GM19395 (cell line): ENCODE results near the gene NR1H4.
"Not testable (repeated sequence)": the region's sequence is repeated elsewhere in the genome, so short reads cannot be mapped to it uniquely, and the experiment has no call there.

Experiments
- ATAC-seq: cut with Tn5 transposase; IDR thresholded peaks from one replicate; pipeline ENCODE4 v1.9.1; 2021; ENCODE audit warnings: mild to moderate bottlenecking, moderate library complexity; ENCODE audit not compliant: unreplicated experiment

Gene NR1H4

GRCh38 chr12:100473716-100474150, at the start of gene NR1H4:
NR1H4 (plus strand) TSS chr12:100473866; CDS start chr12:100493324, 19,458 bp downstream.
- ATAC-seq, result no peak

- no peak for ATAC-seq
Observed at GRCh38 chr12:100426145-100426544, 47.5 kb upstream of the NR1H4 start.

- ATAC-seq, result no peak
Observed at GRCh38 chr12:100427078-100427477, 46.6 kb upstream of the NR1H4 start.

- not testable (repeated sequence) for ATAC-seq
Observed at GRCh38 chr12:100430251-100430650, 43.4 kb upstream of the NR1H4 start.

- no peak for ATAC-seq
Observed at GRCh38 chr12:100433701-100434100, 40.0 kb upstream of the NR1H4 start.

DNA sequence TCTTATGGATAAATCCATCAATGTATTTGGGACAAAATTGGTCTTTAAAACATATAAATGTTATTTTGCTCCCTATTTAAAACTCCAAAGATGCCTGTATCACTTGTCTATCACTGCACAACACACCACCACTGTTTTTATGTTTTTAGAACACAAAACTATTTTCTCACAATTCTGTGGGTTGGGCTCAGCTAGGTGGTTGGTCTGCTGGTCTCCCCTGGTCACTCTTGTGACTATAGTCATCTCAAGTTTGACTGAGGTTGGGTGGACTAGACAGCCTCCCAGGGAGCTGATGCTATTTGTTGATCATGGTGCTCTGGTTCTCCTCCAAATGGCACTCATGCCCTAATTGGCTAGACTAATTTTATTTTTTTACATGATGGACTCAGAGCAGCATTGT, 39.5 kb upstream of the NR1H4 start:
- no peak for ATAC-seq

DNA sequence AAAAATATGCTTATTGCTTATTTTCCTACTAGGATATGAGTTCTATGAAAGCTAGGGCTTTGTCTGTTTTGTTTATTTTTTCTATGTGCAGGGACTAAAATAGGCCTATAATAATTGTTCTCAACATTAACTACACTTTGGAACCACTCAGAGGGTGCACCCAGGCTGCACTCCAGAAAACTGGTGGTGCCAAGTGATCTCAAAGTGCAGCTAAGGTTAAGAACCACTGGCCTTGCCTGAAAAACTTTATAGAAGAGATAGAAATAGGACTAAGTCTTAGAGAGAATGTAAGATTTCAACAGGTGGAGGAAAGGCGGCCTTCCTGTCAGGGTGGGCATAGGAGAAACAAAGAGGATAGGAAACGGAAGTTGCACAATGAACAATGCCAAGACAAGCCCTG, 37.7 kb upstream of the NR1H4 start:
- no peak for ATAC-seq

- ATAC-seq, result no peak
Observed at GRCh38 chr12:100437038-100437841, 36.4 kb upstream of the NR1H4 start.

- no peak for ATAC-seq
Observed at GRCh38 chr12:100439797-100440196, 33.9 kb upstream of the NR1H4 start.

- ATAC-seq, result no peak
Observed at GRCh38 chr12:100442403-100442802, 31.3 kb upstream of the NR1H4 start.

GRCh38 chr12:100443434-100443833, 30.2 kb upstream of the NR1H4 start:
- ATAC-seq, result no peak

- no peak for ATAC-seq
Observed at GRCh38 chr12:100445081-100445481, 28.6 kb upstream of the NR1H4 start.

DNA sequence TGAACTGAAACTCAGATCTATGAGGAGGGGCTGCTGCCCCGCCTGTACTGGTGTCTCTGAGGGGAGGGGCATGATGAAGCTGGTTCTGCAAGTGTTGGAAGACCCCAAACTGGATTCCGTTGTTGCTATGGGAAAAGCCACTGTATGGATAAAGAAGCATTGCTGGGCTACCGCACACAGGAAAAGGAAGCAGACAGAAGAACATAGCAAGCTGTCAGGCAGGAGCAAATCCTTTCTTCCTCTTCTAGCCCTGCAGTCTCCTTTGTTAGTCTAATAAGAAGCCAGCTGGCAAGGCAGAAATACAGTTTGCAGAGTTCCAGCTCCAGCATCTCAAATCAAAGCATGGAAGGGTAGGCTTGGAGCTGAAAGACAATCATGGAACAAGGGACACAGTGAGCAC, 26.3 kb upstream of the NR1H4 start:
- no peak for ATAC-seq

- no peak for ATAC-seq
Observed at GRCh38 chr12:100448656-100449055, 25.0 kb upstream of the NR1H4 start.

- ATAC-seq, result no peak
Observed at GRCh38 chr12:100450735-100451134, 22.9 kb upstream of the NR1H4 start.

DNA sequence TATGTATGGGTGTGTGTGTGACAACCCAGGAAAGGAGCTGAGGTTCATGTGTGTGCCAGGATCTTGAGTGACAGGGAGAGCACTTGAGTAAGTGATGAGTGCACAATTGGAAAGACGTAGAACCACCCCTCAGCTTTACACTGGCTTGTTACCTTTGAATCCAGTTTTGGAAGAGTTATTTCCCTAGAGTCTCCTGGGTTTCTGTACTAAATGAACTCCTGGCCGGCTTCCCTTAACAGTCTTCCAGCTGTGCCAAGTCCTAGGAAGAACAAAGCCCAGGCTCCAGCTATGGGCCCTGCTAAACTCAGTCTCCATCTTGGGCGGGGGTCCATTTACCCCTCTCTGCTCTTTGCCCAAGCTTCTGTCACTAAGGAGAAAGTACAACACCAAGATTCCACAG, 19.7 kb upstream of the NR1H4 start:
- no peak for ATAC-seq

- no peak for ATAC-seq
Observed at GRCh38 chr12:100455896-100456295, 17.8 kb upstream of the NR1H4 start.

- ATAC-seq, result no peak
Observed at GRCh38 chr12:100458191-100458590, 15.5 kb upstream of the NR1H4 start.

DNA sequence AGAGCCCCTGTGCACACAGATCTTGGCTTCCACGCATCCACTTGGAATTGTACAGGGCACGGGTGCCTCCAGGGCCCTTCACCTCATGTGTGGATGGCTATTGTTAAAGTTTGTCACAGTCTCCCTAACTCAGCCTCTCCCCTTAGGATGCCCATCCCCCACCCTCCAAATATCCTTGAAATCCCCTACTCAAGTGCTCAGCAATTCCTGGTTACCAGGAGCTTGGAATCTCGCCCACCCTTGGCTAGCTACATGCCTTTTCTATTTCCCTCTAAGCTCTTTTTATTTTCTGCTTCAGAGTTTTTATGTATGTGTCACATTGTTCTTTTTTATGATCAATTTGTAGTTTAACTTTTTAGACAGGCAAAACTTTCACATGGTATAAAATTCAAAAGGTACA, 13.0 kb upstream of the NR1H4 start:
- no peak for ATAC-seq

GRCh38 chr12:100461330-100461973, 12.2 kb upstream of the NR1H4 start:
- ATAC-seq, result no peak

- ATAC-seq, result no peak
Observed at GRCh38 chr12:100463661-100464060, 10.0 kb upstream of the NR1H4 start.

DNA sequence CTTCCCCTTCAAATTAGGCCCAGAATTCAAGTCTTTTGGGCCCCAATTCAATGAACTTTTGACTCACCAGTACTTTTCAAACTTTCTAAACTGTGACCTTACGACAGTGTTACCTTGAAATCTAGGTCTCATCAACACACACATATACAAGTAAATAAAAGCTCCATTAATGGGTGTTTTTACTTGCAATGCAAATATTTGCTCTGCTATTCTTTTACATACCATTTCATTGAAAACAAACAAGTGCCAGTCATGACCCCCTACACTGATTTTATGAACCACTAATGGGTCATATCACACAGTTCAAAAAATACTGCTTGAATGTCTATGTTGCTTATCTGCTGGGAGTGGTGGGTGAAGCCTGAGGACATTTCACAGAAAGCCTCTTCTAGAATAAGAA, 9.1 kb upstream of the NR1H4 start:
- no peak for ATAC-seq
